H9 (cell line): ENCODE measurements around the gene FAM174B. TPM values are rescaled to one million over a fixed set of nuclear protein-coding genes. Genes with fewer than 3 reads are reported as not detected.

Source experiments
- DNase-seq: peaks from one replicate; pipeline ENCODE4 v3.0.0-alpha.2; 2017
- H2AFZ ChIP-seq: one replicate; pipeline ENCODE4 v1.6.1; 2013; ENCODE audit warnings: mild to moderate bottlenecking, low read length, control low read depth, moderate library complexity
- H2AK5ac ChIP-seq: 2 replicates; pipeline ENCODE4 v1.6.1; 2013; ENCODE audit warnings: low read length, control low read depth, mixed read lengths; ENCODE audit not compliant: insufficient read length
- H2BK120ac ChIP-seq: one replicate; pipeline ENCODE4 v1.6.1; 2013; ENCODE audit warnings: low read depth, mild to moderate bottlenecking, low read length, control low read depth, inconsistent platforms; ENCODE audit not compliant: poor library complexity, severe bottlenecking
- H2BK12ac ChIP-seq: 2 replicates; pipeline ENCODE4 v1.6.1; 2013; ENCODE audit warnings: low read length, control low read depth, mixed read lengths, low read depth; ENCODE audit not compliant: insufficient read length
- H2BK15ac ChIP-seq: 2 replicates; pipeline ENCODE4 v1.6.1; 2013; ENCODE audit warnings: low read depth, low read length, control low read depth
- H2BK20ac ChIP-seq: one replicate; pipeline ENCODE4 v1.6.1; 2013; ENCODE audit warnings: low read depth, mild to moderate bottlenecking, low read length, control low read depth, inconsistent platforms; ENCODE audit not compliant: poor library complexity, severe bottlenecking
- H2BK5ac ChIP-seq: 2 replicates; pipeline ENCODE4 v1.6.1; 2013; ENCODE audit warnings: low read length, control low read depth, mixed read lengths; ENCODE audit not compliant: insufficient read length
- H3K14ac ChIP-seq: 2 replicates; pipeline ENCODE4 v1.6.1; 2013; ENCODE audit warnings: low read length, control low read depth; ENCODE audit not compliant: insufficient read depth
- H3K18ac ChIP-seq: 2 replicates; pipeline ENCODE4 v1.6.1; 2013; ENCODE audit warnings: low read depth, mild to moderate bottlenecking, mixed read lengths, low read length, control low read depth; ENCODE audit not compliant: insufficient read length
- H3K23ac ChIP-seq: 2 replicates; pipeline ENCODE4 v1.6.1; 2013; ENCODE audit warnings: low read length, control low read depth, mixed read lengths, low read depth; ENCODE audit not compliant: insufficient read length
- H3K23me2 ChIP-seq: 2 replicates; pipeline ENCODE4 v1.6.1; 2013; ENCODE audit warnings: low read depth, mild to moderate bottlenecking, mixed read lengths, low read length, control low read depth; ENCODE audit not compliant: insufficient read length, poor library complexity, severe bottlenecking
- H3K27ac ChIP-seq: 2 replicates; pipeline ENCODE4 v1.5.1; 2013; ENCODE audit warnings: low read length, control low read depth, mixed read lengths, low read depth; ENCODE audit not compliant: insufficient read length
- H3K27me3 ChIP-seq: 2 replicates; pipeline ENCODE4 v1.6.1; 2013; ENCODE audit warnings: low read length, control low read depth, inconsistent platforms; ENCODE audit not compliant: insufficient read depth
- H3K4ac ChIP-seq: 2 replicates; pipeline ENCODE4 v1.6.1; 2013; ENCODE audit warnings: low read depth, mild to moderate bottlenecking, control low read depth, inconsistent platforms, low read length, moderate library complexity
- H3K4me1 ChIP-seq: 2 replicates; pipeline ENCODE4 v1.6.1; 2013; ENCODE audit warnings: low read length, control low read depth, inconsistent platforms; ENCODE audit not compliant: insufficient read depth
- H3K4me2 ChIP-seq: 2 replicates; pipeline ENCODE4 v1.6.1; 2013; ENCODE audit warnings: low read length, control low read depth, mixed read lengths; ENCODE audit not compliant: insufficient read length, insufficient read depth
- H3K56ac ChIP-seq: 2 replicates; pipeline ENCODE4 v1.6.1; 2013; ENCODE audit warnings: low read depth, mild to moderate bottlenecking, mixed read lengths, low read length, control low read depth; ENCODE audit not compliant: insufficient read length
- H3K79me1 ChIP-seq: 2 replicates; pipeline ENCODE4 v1.6.1; 2013; ENCODE audit warnings: low read depth, mild to moderate bottlenecking, moderate library complexity, low read length, control low read depth, inconsistent platforms; ENCODE audit not compliant: insufficient read depth, poor library complexity, severe bottlenecking
- H3K79me2 ChIP-seq: 2 replicates; pipeline ENCODE4 v1.6.1; 2013; ENCODE audit warnings: low read length, control low read depth, inconsistent platforms; ENCODE audit not compliant: insufficient read depth
- H3K9ac ChIP-seq: 2 replicates; pipeline ENCODE4 v1.6.1; 2013; ENCODE audit warnings: low read length, control low read depth, mixed read lengths; ENCODE audit not compliant: insufficient read length; ENCODE audit errors: extremely low read depth
- H3K9me3 ChIP-seq: one replicate; pipeline ENCODE4 v1.6.1; 2013; ENCODE audit warnings: low read depth, low read length, inconsistent platforms; ENCODE audit not compliant: control insufficient read depth
- H3T11ph ChIP-seq: one replicate; pipeline ENCODE4 v1.6.1; 2013; ENCODE audit warnings: mild to moderate bottlenecking, low read length, control low read depth, inconsistent platforms
- H4K20me1 ChIP-seq: one replicate; pipeline ENCODE4 v1.6.1; 2013; ENCODE audit not compliant: control insufficient read depth, insufficient read length, insufficient read depth
- H4K5ac ChIP-seq: 2 replicates; pipeline ENCODE4 v1.6.1; 2013; ENCODE audit warnings: low read depth, mild to moderate bottlenecking, mixed read lengths, low read length, control low read depth; ENCODE audit not compliant: insufficient read length
- H4K8ac ChIP-seq: replicated peaks from 2 replicates; pipeline ENCODE4 v1.6.1; 2013; ENCODE audit warnings: low read length, control low read depth, mixed read lengths, low read depth; ENCODE audit not compliant: insufficient read length
- H4K91ac ChIP-seq: 2 replicates; pipeline ENCODE4 v1.6.1; 2013; ENCODE audit warnings: low read depth, mild to moderate bottlenecking, moderate library complexity, mixed read lengths, low read length, control low read depth; ENCODE audit not compliant: insufficient read length
- H3K27ac Mint-ChIP-seq, 3 experiments: 2 replicates in 2 of 3; 3 replicates in 1 of 3; pipeline ENCODE4 v1.8.0; 2020 to 2021; ENCODE audit warnings: mixed read lengths in 3 of 3, mild to moderate bottlenecking in 1 of 3, moderate library complexity in 1 of 3
- H3K27me3 Mint-ChIP-seq: 2 replicates; pipeline ENCODE4 v1.8.0; 2021; ENCODE audit warnings: low read depth, mild to moderate bottlenecking, moderate library complexity, mixed read lengths
- H3K36me3 Mint-ChIP-seq, 3 experiments: 2 replicates in 2 of 3; 3 replicates in 1 of 3; pipeline ENCODE4 v1.8.0; 2020 to 2021; ENCODE audit warnings: low read depth in 3 of 3, mixed read lengths in 3 of 3; ENCODE audit not compliant: insufficient read depth in 1 of 3
- H3K4me1 Mint-ChIP-seq, 2 experiments: 2 replicates each; pipeline ENCODE4 v1.8.0; 2020; ENCODE audit warnings: mixed read lengths in 2 of 2
- H3K4me3 Mint-ChIP-seq, 2 experiments: 2 replicates in 1 of 2; 3 replicates in 1 of 2; pipeline ENCODE4 v1.8.0; 2020 to 2021; ENCODE audit warnings: mild to moderate bottlenecking in 2 of 2, mixed read lengths in 2 of 2, moderate library complexity in 1 of 2
- H3K9me3 Mint-ChIP-seq, 2 experiments: 2 replicates in 1 of 2; 3 replicates in 1 of 2; pipeline ENCODE4 v1.8.0; 2020; ENCODE audit warnings: mild to moderate bottlenecking in 2 of 2, mixed read lengths in 2 of 2, moderate library complexity in 1 of 2
- WGBS: extraction: QIAGEN DNeasy Blood & Tissue Kit; methylation state at CpG from one replicate; pipeline ENCODE4 v1.1.7; 2013; ENCODE audit warnings: missing lambda C conversion rate, low lambda C conversion rate, mixed read lengths; ENCODE audit not compliant: insufficient read length; ENCODE audit errors: extremely low coverage; 5-methylcytosine and 5-hydroxymethylcytosine counted together
- total RNA-seq: library from RNA; stranded (reverse); gene quantifications from 2 replicates; pipeline ENCODE4 v1.2.1, GENCODE V29; 2021
- TF ChIP-seq, protein P1 (sequence below): fragments of 200-600 bp; sonication (generic); conservative IDR thresholded peaks from 3 replicates; pipeline ENCODE4 v1.8.0; 2021; ENCODE audit warnings: antibody characterized with exemption, mild to moderate bottlenecking

The FAM174B gene
- total RNA-seq, 1 experiment from 2014 or later = 38.0 TPM

DNA sequence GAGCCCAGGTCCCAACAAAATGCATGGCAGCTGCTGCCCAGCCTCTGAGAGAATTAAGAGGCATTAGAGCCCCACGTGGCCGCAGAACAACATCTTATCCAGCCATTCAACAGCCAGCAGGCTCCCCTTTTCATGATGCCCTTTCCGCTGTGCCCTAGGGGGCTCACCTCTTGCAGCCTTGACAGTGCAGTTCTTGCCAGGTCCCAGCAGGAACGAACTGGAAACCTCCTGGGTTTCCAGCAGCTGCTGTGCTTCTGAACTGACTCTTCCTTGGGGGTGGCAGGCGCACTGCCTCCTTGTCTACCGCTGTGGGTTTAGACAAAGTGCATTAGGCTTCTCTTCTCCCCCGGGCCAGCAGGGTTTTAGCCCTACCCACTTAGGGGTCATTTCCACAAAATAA is 85.2 kb downstream of the FAM174B start:
- Histone ChIP-seq H3K18ac (no peak overlapping the region), H2BK12ac (no peak overlapping the region), H3K14ac (no peak overlapping the region), H2BK20ac (no peak overlapping the region), H3K79me2 (0 out of 2 replicates have a peak, but pooled peaks cover 2% of the 10 kb centered on the region), H2BK5ac (no peak overlapping the region), H3T11ph (no peak overlapping the region), H2BK15ac (no peak overlapping the region), H3K9ac (no peak overlapping the region), H3K79me1 (no peaks in the 10 kb centered on the region), H3K27ac (no peak overlapping the region), H4K91ac (no peak overlapping the region), H2AFZ (no peak overlapping the region), H4K20me1 (no peaks in the 10 kb centered on the region), H2BK120ac (no peak overlapping the region), H3K56ac (no peak overlapping the region), H3K4ac (no peak overlapping the region), H3K23me2 (no peaks in the 10 kb centered on the region), H2AK5ac (no peak overlapping the region), H3K4me1 (no peaks in the 10 kb centered on the region), H3K23ac (no peak overlapping the region), H3K4me2 (no peak overlapping the region), H3K27me3 (no peaks in the 10 kb centered on the region), H4K5ac (no peak overlapping the region), H3K9me3 (no peaks in the 10 kb centered on the region), H4K8ac (no peak overlapping the region)
- peaks cover 41% of the 10 kb centered on the region for H3K27me3 Mint-ChIP-seq
- H3K4me1 Mint-ChIP-seq = no peaks in the 10 kb centered on the region
- H3K4me3 Mint-ChIP-seq = no peak overlapping the region
- no CpG with 5 or more reads among the region's 7 CpGs for WGBS
- peak overlapping the region in 1 of 3 experiments; percentile 71; a peak in 1 of 7 replicates for H3K27ac Mint-ChIP-seq
- H3K9me3 Mint-ChIP-seq = peaks cover 0 to 9% of the 10 kb centered on the region in 2 experiments; a peak in 3 of 5 replicates
- no peak for DNase-seq
- peaks cover 0 to 3% (median 0%) of the 10 kb centered on the region in 3 experiments; a peak in 3 of 7 replicates for H3K36me3 Mint-ChIP-seq
- TF ChIP-seq, protein P1, sequence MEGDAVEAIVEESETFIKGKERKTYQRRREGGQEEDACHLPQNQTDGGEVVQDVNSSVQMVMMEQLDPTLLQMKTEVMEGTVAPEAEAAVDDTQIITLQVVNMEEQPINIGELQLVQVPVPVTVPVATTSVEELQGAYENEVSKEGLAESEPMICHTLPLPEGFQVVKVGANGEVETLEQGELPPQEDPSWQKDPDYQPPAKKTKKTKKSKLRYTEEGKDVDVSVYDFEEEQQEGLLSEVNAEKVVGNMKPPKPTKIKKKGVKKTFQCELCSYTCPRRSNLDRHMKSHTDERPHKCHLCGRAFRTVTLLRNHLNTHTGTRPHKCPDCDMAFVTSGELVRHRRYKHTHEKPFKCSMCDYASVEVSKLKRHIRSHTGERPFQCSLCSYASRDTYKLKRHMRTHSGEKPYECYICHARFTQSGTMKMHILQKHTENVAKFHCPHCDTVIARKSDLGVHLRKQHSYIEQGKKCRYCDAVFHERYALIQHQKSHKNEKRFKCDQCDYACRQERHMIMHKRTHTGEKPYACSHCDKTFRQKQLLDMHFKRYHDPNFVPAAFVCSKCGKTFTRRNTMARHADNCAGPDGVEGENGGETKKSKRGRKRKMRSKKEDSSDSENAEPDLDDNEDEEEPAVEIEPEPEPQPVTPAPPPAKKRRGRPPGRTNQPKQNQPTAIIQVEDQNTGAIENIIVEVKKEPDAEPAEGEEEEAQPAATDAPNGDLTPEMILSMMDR = no peak
